RCC 7860 (cell line): ENCODE results near the gene HK1.
A peak's percentile ranks its signal among the peaks of the same experiment; 100 is the strongest.
"Not testable (repeated sequence)": the region's sequence is repeated elsewhere in the genome, so short reads cannot be mapped to it uniquely, and the experiment has no call there.

Source experiments
- DNase-seq: peaks from one replicate; pipeline ENCODE4 v3.0.0-alpha.2; 2015; ENCODE audit warnings: low spot score
- FAIRE-seq: peaks from 2 replicates; lab custom pipeline; 2012; peaks lifted over from hg19 to GRCh38; lab: Jason Lieb, UNC

The HK1 gene

DNA sequence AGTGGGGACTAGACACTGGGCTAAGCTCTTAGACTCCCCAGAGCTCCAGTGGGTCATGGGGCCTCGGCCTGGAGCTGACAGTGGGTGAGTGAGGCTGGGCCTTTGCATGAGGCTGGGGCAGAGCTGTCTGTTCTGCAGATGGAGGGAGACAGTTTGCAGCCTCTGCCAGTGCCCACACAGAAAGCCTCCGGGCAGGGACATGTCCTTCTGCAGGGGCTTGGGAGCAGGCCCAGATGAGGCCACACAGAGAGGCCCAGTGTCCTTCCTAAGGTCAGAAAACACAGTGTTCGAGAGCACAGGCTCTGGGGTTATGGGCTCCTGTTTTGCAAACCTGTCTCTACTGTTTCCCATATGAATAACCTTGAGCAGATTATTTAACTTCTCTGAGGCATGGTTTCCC lies 25.1 kb upstream of the HK1 start:
- FAIRE-seq (no peak), DNase-seq (no peak)

DNA sequence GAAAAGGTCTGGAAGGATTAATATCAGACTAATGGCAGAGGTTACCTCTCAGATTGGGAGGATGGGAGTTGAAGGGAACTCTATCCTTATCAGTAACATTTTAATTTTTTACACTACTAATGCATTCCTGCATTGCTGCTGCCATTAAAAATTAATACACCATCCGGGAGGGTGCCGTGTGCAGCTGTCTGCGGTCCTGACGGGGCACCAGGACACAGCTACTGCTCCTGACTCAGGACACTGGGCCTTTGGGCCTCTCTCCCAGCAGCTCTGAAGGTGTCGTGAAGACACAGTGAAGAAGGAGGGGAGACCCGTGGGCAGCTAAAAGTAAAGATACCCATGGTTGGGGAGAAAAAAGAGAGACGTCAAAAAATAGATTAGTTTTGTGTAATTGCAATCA lies 23.4 kb upstream of the HK1 start:
- DNase-seq (no peak), FAIRE-seq (no peak)

DNA sequence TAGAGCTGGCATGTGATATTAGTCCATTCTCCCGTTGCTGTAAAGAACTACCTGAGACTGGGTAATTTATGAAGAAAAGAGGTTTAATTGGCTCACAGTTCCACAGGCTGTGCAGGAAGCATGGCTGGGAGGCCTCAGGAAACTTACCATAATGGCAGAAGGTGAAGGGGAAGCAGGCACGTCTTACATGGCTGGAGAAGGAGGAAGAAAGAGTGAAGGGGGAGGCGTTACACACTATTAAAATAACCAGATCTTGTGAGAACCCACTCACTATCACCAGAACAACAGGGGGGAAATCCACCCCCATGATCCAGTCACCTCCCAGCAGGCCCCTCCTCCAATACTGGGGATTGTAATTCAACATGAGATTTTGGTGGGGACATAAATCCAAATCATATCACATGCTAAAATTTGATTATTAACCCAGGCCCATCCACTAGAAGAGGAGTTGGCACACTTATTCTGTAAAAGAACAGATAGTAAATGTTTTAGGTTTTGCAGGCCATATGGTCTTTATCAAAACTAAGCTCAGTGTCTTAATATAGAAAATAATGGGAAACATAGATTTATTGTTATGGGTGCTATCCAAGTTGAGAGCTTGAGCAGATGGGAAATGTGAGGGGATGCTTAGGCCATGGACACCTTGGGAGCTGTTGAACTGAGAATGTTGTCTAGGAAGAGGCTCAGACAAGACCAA lies 18.6 kb upstream of the HK1 start:
- FAIRE-seq: no peak
- DNase-seq: no peak

DNA sequence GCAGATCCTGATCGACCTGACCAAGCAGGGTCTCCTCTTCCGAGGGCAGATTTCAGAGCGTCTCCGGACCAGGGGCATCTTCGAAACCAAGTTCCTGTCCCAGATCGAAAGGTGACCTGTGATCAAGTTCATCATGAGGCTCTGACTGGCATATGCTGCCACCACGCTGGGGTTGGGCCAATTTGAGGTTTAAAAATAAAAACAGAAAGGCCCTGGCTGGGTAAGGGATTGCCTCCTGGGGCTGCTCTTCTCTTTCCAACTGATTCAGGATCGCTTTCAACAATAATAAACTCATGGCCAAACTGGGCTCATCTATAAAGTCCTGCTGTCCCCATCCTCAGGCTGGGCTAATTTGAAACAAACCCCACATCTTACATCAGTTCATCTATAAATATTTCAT lies 17.1 kb upstream of the HK1 start:
- no peak for DNase-seq
- FAIRE-seq: no peak

DNA sequence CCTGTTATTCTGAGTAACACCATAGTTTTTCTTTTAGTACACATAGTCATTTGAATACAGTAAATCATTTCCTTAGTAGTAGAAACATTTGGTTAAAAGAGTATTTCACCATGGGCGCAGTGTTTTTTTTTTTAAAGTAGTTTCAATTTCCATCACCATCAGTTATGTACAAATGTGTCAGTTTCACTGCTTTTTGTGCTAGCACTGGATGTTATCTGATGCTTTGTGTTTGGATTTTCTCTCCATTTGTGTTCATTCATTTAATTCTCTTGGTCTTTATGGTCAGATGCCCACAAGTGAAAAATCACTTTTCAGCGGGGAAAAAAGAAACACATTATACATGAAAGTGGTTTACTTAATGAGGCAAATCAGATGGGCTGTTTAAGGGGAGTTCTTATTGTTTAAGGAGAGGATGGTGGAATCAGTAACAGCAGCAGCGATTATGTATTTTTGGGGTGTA lies 16.0 kb upstream of the HK1 start:
- DNase-seq: no peak

DNA sequence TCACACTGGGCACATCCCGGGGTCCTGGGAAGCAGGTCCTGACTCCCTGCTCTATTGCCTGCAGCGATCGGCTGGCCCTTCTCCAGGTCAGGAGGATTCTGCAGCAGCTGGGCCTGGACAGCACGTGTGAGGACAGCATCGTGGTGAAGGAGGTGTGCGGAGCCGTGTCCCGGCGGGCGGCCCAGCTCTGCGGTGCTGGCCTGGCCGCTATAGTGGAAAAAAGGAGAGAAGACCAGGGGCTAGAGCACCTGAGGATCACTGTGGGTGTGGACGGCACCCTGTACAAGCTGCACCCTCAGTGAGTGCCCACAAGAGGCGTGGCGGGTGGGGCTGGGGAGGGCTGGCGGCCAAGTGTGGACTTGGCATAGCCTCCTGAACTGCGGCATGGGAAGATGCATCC lies 12.8 kb upstream of the HK1 start:
- no peak for FAIRE-seq
- no peak for DNase-seq

More for the DNA sequence above, 16.0 kb upstream of the HK1 start:
- FAIRE-seq: no peak

DNA sequence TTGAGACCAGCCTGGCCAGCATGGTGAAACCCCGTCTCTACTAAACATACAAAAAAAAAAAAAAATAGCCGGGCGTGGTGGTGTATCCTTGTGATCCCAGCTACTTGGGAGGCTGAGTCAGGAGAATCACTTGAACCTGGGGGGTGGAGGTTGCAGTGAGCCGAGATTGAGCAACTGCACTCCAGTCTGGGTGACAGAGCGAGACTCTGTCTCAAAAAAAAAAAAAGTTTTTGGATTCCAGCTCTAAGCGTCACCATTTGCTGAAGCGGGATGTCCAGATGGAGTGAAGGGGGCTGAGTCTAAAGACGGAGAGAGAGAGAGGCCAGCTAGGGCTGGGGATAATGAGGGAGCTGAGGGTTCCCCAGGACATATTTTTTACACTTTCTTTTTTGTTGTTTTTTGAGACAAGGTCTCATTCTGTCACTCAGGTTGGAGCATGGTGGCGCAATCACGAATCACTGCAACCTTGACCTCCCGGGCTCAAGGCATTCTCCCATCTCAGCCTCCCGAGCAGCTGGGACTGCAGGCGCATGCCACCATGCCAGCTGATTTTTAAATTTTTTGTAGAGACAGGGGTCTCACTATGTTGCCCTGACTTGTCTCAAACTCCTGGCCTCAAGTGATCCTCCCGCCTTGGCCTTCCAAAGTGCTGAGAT lies 9.4 kb upstream of the HK1 start:
- FAIRE-seq: no peak

DNA sequence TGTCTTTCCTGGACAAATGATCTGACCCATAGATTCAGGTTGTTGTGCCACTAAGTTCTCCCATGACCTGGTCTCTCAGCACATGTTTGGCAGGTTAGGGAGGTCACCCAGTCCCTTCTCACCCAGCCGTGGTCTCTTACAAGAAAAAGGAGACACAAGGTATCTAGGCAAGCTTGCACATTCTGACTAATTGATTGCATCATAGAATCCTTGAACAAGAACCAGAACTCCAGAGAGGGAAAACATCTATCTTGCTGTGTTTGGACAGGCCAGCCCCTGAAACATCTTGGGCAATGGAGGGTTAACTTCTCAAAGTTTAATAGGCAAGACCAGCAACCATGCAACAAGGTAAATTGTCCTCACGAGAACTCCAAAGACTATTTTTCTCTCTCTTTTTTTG lies 8.5 kb upstream of the HK1 start:
- DNase-seq (no peak), FAIRE-seq (no peak)

More for the DNA sequence above, 9.4 kb upstream of the HK1 start:
- DNase-seq: no peak

DNA sequence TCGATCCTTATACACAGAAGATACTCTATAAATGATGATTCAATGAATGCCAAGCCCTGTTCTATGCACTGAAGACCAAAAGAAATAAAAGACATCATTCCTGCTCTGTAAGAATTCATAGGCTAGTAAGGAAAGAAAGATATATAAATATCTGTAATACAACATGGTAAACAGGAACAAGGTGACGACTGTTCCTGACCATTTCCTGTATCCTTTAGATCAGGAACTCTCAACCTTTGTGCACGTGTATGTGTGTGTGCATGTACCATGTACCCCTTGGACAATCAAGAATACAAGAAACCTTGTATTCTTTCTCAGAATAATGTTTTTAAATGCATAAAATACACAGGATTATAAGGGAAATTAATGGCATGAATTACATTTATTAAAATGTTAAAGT lies 7.3 kb upstream of the HK1 start:
- FAIRE-seq: no peak
- DNase-seq: no peak

DNA sequence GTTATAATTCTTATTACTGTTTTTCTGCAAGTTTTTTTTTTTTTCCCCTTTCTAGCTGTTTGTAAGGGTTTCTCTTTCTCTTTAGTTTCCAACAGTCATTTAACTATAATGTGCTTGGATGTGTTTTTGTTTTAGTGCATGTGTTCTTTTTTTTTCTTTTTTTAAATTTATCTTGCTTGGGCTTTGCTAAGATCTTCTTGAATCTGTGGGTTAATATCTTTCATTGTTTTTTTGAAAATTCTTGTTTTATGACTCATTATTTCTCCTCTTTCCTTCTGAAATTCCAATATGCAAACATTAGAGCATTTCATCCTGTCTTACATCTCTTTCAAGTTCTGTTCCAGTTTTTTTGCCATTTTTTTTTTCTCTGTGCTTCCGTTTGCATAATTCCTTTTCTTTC lies 5.7 kb upstream of the HK1 start:
- FAIRE-seq: no peak
- DNase-seq: no peak

DNA sequence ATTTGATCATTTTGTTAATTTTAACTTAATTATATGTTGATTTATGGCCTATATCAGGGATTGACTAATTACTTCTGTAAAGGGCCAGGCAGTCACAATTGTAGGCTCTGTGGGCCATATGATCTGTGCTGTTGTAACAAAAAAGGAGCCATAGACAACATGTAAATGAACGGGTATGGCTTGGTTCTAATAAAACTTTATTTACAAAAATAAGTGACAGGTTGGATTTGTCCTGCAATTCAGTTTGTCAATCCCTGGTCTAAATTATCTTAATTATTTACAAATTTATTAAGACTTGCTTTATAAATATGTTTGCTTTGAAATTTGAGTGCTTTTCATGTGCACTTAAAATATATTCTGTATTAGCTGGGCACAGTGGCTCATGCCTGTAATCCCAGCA lies 2.9 kb upstream of the HK1 start:
- no peak for FAIRE-seq

DNA sequence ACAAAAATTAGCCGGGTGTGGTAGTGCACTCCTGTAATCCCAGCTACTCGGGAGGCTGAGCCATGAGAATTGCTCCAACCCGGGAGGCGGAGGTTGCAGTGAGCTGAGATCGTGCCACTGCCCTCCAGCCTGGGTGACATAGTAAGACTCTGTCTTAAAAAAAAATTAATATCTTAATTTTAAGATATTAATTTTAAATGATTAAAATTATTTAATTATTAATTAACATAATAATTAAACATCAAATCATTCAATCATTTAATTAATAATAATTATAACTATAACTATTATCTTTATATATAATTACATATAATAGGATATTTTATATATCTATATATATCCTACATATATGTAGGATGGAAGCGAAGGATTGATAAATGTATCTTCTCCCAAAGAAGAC lies 1.8 kb upstream of the HK1 start:
- DNase-seq (no peak), FAIRE-seq (peak; percentile 70)

More for the DNA sequence above, 2.9 kb upstream of the HK1 start:
- DNase-seq: no peak

DNA sequence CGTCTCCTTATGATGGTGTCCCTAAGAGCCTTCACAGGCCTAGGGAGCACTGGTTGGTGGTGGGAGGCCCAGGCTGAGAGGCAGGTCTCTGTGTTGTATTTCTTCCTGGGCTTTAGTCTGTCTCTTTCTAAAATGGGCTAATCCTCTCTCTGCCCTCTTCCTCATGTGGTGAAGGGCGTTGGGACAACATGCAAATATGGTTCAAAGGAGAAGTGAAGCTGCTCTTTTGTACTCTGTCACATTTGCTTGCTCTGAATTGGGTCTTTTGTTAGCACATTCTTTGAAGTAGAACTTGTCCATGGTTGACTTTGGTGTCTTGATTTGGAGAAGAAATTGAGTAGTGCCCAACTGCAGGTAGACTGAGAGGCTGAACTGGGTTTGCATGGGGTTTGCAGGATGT lies 814 bp downstream of the HK1 start:
- DNase-seq (no peak), FAIRE-seq (no peak)

DNA sequence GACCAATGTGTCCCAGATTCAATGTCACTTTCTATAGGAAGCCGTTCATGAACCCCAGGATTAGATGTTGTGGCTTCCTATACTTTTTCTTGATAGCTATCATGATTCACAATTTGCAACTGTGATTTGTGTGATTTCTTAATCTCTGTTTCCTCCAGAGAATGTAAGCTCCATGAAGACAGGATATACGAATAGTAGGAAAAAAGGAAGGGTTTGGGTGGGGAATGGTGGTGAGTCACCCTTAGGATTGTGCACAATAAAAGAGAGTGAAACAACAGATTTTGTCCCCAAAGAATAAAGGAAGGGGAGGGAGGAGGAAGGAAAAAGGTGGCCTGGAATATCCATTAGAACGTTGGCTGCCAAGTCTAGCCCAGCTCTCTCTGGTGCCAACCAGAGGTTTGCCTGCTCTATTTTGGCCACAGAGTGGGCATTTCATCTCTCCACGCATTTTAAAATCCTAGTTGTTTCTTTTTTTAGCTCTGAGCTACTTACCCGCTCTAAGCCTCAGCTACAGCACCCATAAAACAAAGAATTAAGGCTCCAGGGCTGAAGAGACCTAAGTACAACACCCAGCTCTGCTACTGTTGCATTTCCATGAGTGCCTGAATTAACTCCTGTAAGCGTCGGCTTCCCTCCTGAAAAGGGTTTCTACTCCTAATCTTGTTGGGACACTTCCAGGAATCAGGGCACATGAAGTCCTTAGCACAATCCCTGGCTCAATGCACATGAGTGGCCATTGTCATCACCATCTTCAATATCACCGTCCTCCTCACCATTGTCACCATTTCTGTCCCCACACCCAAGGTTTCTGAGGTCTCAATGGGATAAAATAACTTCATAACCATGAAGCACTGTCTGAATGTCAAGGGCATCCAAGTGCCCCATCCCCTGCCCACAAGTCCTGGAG lies 3.5 kb downstream of the HK1 start:
- DNase-seq: no peak
- no peak for FAIRE-seq

DNA sequence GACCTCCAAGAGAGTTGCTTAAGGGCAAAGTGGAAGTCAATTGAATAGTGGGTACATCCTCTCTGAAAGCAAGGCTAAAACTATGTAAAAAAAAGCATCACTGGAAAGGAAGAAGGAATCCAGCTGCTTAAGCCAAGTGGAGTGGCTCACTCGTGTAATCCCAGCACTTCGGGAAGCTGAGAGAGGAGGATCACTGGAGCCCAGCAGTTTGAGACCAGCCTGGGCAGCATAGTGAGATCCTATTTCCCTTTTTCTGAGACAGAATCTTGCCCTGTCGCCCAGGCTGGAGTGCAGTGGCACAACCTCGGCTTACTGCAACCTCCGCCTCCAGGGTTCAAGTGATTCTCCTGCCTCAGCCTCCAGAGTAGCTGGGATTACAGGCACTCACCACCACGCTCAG lies 6.1 kb downstream of the HK1 start:
- not testable (repeated sequence) for FAIRE-seq, DNase-seq

DNA sequence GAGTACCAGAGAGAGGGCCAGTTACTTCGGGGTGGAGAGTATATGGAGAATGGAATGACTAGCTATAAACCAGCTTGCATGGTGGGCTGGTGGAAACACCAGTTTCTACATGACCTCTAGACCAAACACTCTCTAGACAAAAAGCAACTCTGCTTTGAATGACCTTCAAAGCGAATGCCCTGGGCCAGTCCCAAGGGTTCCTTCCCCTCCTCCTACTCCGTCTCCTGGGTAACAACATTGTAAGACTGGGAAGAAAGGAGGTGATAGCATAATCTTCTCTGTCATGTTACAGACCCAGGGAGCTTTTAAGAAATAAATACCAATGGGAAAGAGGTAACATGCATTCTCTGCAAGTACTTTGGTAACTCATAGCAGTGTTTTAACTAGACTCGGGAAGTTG lies 7.4 kb downstream of the HK1 start:
- FAIRE-seq (no peak), DNase-seq (no peak)

DNA sequence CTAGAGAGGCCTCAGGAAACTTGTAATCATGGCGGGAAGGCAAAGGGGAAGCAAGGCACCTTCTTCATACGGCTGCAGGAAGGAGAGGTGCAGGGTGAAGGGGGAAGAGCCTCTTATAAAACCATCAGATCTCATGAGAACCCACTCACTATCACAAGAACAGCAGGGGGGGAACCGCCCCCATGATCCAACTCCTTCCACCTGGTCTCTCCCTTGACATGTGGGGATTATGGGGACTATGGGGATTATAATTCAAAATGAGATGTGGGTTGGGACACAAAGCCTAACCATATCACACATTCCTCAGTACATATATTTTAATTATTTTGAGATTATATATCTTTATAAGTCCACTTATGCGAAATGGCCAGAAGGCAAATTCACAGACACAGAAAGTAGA lies 8.9 kb downstream of the HK1 start:
- FAIRE-seq (no peak), DNase-seq (no peak)

DNA sequence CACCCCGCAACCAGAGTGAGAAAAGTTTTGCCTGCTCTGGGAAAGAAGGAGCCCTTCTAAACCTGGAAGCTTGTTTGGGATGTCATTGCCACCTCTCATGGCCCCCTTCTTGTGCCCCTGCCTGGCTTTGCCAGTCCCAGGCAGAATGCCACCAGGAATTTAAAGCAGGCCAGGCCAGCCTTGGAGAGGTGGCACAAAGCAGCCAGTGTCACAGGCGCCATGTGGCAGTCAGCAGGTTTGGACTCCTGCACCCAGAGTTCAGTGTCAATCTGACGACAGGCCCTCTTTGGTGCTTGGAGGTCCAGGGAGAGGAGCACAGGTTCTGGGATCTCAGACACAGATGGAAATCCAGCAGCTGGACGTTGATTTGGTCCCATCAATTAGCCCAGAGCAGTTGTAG lies 12.7 kb downstream of the HK1 start:
- no peak for DNase-seq
- no peak for FAIRE-seq

DNA sequence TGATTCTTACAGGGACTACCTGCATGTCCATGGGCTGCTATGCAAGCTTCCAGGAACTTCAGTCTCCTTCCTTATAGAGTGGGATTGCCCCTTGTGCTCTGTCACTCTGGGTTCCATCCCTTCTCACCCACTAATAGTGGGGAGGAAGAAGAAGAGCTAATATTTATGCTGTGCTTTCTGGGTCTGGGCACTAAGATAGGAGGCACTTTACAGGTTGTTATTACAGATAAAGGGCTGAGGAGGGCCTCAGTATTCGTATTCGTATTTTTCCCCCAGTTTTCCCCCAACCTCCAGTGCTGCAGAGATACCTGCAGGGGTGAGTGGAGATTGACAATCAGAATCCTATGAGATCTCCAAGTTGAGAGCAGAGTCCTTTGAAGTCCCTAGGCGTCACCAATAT lies 14.2 kb downstream of the HK1 start:
- DNase-seq: no peak
- FAIRE-seq: no peak

DNA sequence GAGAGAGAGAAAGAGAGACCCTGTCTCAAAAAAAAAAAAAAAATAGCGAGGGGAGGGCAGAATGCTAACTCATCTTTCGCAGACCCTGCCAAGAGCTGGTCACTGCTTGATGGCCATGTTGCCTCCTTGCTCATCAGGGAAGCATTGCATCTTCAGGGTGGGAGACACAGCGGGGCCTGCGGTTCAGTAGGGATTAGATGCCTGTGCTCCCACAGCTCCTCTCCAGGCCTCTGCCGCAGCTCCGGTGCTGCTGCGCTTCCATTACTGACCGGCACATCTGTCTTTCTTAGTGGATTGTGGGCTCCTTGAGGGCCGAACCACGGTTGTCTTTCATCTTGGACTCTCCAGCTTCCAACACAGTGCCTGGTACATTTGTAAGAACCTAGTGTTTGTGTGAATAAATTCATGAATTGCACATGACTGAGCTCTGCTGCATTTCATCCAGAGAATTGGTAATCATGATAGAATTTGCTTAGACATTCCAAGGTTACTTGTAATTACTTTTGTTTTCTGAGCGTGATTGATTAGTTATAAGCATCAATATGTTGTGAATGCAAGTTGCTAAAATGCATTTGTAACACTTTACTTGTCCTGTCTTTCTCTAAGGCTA lies 16.8 kb downstream of the HK1 start:
- DNase-seq (no peak), FAIRE-seq (no peak)

DNA sequence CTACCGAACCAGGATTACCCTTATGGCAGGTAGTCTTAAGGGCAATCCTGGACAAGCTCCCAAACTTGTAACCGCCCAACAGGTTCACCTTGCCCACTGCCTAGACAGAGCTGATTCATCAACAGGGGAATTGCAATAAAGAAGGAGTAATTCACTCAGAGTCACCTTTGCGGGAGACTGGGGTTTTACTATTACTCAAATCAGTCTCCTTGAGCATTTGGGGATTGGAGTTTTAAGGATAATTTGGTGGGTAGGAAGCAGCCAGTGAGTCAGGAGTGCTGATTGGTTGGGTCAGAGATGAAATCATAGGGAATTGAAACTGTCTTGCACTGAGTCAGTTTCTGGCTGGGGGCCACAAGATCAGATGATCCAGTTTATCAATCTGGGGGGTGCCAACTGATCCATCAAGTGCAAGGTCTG lies 25.3 kb downstream of the HK1 start:
- FAIRE-seq (no peak), DNase-seq (no peak)
